ENCODE results near the gene AP3D1. TPM values are rescaled to one million over a fixed set of nuclear protein-coding genes. Genes with fewer than 3 reads are reported as not detected.

Gene AP3D1
- total RNA-seq, 1 donor from 2014 or later, result 46.0 TPM

DNA sequence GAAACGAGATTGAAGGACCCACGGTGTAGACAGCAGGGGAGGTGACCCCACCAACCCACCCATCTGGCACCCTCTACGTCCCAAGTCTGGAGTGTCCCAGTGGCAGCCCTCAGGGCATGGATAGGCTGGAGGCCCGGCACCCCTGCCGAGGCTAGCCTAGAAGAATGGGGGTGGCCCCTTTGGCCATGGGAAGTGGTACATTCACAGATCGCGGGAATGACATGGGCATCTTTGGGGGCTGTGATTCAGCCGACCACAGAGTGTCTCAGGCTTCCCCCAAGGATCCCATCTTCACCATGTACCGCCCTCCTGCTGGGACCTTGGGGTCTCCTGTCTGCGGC, 89.0 kb downstream of the AP3D1 start:
- DNase-seq (ENCODE audit: low spot score), result no peak

DNA sequence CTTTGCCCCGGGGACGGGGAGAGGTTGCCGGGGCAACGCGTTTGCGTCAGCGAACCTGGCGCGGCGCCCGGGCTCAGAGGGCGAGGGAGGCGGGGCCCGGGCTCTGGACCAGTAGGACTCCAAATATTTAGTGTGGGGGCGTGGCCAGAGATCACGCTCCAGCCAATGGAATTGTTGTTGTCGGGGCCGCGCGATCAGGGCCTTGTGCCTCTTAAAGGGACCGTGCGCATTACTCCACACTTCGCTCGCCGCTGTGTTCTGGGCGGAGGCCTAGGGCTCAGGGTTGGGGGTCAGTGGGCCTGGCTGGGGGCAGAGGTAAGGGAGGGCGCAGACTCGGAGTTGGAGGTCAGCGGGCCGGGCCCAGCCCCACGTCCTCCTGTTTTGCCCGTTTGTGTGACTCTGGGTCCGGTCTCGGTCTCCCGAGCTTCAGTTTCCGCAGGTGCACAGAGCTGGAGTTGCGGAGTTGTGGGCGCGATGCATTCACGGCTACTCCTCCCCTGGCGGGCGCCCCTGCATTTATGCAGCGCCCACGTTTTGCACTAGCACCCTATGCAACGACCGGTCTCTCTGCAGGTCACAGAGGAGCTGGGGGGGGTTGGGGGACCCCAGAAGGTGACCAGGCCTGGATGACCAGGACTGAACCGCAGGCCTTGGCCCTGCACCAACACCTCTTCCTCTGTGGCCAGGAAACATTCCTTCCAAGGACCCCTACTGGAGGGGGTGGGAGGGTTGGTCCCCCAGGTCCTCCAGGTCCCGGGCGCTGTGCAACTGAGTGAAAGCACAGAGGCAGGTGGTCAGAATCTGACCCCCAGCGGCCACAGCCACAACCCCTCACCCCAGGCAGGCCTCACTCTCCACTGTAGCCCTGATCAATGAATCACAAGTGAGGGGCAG, 89.6 kb downstream of the AP3D1 start:
- peak; percentile 99 for DNase-seq (ENCODE audit: low spot score)

DNA sequence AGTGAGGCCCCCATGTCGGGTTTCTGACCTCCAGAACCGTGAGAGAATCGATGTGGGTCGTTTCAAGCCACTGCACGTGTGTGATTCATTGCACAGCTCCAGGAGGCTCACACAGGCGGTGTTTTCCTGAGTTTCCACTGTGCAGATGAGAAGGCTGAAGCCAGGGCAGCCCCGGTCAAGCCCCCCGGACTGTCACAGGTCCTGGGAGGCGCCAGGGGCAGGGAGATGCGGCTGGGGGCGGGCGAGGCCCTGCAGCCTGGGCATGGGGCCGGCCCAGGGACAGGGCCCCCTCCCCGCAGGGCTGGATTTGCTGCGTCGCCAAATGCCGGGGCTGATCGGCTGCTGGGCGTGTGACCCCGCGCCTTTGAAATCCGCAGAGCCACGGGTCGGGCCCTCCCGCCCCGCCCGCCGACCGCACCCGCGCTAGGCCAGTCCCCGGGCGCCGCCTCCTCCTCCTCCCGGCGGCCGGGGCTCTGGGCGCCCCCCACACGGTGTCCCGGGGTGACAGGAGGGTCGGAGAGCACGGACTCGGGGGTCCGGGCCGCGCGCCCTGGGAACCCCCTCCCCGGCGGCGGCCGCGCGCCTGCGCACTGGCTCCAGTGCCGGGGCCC, 90.4 kb downstream of the AP3D1 start:
- DNase-seq (ENCODE audit: low spot score), result peak; percentile 88

DNA sequence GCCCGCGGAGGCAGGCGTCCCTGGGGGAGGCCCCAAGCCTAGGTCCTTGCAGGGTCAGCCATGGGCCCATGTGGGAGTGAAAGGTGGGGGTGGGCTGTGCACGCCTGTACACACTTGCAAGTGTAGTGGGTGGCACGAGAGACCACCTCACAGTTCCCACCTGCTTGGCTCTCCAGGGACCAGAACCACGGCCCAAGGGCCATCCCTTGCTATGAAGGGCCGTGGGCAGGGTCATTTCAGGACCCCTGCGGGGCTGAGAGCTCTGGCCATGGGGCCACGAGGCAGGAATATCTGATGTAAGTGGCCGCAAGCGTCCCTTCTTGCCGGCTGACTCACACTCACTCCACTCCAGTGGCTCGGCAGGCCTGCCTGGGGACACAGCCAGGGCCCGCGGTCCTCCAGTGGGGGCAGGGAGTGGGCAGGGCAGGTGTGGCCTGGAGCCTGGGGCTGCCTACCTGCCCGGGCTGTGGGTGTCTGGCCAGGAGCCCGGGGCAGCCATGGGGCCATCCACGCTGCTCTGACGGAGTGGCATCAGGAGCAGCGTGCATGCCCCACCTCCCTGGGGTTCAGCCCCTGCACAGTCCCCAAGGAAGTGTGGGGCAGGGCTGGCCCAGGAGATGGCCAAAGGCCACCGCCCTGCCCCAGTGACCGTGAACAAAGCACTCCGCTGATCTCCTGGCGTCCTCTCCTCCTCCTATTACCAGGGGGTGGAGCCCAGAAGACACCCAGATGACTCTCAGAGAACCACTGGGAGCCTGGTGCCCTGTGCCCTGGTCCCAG, 91.8 kb downstream of the AP3D1 start:
- DNase-seq (ENCODE audit: low spot score), result no peak

DNA sequence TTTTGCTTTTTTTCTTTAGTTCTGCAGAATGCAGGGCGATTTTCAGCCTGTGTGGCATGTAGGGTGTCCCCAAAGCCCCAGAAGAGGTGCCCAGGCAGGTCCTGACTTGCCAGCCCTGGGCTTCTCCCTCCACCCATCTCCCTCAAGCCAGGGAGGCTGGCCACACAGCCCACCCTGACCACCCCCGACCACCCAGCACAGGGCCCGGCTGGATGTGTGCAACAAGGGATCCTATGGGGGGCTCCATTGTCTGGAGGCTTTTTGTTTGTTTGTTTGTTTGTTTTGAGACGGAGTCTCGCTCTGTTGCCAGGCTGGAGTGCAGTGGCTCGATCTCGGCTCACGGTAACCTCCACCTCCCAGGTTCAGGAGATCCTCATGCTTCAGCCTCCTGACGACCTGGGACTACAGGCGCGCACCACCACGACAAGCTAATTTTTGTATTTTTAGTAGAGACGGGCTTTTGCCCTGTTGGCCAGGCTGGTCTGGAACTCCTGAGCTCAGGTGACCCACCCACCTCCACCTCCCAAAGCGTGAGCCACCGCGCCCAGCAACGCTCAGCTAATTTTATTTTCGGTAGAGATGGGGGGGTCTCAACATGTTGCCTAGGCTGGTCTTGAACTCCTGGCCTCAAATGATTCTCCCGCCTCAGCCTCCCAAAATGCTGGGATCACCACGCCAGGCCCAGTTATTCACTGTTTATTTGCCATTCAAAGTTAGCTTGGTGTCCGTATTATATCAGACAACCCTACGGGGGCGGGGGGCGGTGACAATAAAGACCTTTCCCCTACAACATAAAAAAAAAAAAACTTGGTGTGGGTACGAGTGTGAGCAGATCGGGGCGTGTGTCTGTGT, 92.6 kb downstream of the AP3D1 start:
- no peak for DNase-seq (ENCODE audit: low spot score)

DNA sequence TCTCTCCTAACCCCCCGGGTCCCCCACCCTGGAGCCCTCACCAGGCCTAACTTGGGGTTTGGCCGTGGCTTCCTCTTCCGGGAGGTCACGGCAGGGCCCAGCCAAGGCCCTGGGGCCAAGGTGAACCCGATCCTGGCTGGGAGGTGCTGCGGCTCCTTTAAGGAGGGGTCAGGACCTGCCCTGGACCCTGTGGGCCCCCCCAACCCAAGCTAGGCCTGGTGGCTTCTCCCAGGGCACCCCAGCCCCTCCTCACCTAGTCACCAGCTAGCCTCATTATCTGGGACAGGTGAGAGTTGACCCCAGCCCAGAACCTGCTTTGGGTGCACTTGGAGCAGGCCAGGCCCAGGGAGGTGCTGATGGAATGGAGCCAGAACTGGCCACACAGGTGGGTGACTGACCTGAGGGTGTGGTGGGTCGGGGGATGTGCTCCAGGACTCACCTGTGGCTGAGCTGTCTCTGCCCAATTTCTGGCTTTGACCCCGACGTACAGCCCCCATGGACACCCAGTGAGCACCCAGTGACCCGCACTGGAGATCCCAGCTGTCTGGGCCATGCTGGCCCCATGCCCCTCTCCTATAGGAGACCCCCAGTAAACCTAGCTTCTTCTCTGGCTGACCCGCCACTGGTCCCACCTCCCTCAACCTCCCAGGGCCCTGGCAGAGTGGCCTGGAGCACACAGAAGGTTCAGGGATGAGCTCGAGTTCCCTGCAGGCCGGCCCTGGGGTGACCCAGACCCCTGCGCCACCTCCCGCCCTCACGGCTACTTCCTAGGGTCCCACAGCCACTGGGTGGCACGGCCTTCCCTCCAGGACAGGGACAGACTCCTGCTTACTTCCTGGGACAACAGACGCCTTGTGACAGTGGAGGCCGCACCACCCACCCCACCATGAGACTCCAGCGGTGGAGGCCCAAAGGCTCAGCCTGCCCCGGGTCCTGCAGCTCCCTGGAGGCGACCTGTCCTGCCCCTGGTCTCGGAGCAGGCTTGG, 93.6 kb downstream of the AP3D1 start:
- DNase-seq (ENCODE audit: low spot score), result no peak

DNA sequence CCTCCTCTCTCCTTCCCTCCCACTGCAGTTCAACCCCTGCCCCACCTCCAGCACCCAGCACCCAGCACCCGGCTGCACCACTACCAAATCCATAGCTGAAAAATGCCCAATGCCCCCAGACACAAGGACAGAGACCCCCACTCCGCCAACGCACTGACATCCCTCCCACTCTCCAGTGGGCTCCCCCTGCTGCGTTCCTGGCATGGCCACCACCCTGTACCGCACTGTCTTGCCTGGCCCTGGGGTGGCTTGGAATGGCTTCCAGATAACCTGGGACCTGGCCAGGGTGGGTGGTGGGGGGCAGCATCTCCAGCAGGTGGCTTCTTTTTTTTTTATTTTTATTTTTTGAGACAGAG, 94.6 kb downstream of the AP3D1 start:
- no peak for DNase-seq (ENCODE audit: low spot score)

DNA sequence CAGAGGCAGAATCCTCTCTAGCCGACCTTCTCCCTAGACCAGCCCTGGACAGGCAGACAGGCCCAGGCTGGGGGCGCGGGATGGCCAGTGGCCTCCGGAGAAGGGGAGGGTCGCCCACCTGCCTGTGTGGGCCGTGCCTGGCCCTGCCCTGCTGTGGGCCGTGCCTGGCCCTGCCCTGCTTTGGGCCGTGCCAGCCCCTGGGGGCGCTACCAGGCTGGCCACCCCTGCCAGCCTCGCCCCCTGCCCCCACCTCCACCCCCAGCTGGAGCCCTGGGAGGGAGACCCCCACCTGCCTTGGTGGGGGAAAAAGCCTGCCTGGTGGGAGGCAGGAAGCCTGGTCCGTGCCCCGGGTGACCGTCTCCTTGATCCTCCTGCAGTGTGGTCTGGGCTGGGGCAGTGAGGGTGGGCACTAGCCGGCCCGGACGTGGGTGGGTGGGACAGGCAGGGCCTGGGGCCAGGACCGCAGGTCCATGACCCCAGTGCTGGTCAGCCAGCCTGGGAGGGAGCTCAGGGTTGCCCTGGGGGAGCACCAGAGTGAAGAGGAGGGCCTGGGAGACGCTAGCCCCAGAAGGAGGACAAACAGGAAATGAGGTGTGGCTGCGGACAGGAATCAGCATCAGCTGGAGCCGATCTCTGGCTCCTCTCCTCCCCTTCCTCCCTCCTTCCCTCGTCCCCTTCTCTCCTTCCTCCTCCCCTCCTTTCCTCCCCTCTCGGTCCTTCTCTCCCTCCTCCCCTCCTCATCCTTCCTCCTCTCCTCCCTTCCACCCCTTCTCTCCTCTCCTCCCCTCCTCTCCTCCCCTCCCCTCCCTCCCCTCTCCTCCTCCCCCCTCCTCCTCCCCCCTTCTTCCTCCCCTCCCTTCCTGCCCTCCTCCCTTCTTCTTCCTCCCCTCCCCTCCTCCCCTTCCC, 95.2 kb downstream of the AP3D1 start:
- peak; percentile 86 for DNase-seq (ENCODE audit: low spot score)

DNA sequence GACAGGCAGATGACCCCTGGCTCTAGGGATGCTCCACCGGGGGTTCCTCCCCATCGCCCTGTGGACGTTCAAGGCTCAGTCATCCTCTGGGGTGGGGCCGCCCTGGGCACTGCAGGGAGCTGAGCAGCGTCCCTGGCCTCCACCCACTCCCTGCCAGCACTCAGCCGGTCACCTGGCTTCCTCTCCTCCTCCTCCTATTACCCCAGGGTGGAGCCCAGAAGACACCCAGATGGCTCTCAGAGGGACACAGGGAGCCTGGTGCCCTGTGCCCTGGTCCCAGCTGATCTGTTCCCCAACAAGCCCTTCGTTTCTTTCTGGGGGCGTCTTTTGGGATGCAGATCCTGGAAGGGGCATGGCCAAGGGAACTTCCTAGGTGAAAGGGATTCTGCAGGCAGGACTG, 96.6 kb downstream of the AP3D1 start:
- no peak for DNase-seq (ENCODE audit: low spot score)

DNA sequence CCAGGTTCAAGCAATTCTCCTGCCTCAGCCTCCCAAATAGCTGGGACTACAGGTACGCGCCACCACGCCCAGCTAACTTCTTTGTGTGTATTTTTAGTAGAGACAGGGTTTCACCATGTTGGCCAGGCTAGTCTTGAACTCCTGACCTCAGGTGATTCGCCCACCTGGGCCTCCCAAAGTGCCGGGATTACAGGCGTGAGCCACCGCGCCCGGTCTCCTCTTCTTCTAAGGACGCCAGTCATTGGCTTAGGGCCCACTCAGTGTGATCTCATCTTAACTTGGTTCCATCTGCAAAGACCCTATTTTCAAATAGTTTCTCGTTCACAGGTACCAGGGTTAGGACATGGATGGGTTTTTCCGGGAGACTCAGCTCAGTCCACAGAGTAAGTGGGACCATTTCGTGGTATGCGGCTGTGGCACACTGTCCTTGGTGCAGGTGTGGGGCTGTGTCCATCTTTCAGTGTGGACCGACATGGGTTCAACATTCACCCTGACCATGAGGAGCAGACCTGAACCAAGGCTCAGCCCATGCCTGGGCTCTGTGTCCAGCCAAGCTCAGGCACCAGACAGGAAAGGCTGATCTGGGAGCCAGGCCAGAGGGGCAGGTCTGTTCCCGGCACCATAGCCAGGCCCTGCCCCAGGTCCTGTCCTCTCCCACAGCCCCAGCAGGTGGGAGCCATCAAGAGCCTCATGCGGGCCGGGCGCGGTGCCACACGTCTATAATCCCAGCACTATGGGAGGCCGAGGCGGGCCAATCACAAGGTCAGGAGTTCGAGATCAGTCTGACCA, 97.6 kb downstream of the AP3D1 start:
- no peak for DNase-seq (ENCODE audit: low spot score)

DNA sequence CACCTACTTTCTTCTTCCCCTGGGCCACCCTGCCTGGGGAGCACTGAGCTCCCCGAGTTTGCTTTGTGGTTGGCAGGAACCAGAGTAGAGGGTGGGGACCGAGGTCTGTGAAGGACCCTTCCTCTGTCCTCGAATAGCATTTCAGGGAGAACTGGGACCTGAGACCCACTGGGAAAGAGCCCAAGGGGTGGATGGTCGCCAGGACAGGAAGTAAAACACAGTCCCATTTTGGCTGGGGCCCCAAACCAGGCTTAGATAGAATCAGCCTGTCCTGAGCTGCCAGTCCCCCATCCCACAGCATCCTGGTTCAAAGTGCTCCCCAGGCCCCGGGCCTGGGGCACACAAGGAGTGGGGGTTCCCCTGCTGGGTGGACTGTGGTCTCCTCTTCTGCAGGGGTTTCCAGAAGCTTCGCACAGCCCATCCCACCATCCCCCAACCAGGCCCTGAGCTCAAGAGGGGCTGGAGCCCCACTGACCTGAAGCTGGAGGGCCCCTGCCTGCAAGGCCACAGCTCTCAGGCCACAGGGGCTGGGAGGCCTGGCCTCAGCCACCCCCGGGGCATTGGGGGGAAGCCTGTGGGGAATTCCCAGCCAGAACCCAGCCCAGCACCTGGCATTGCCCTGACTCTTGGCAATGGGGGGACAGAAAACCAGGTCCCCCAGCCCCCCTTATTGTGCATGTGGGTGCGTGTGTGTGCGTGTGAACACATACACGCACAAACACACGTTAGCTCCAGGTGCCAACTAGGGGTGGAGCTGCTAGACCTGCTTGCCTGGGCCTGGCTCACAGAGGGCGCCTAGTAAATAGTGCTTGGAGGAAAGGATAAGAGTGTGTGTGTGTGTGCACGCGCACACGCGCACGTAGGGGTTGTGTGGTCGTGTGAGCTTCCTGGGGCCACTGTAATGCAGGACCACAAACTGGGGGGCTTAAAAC, 99.3 kb downstream of the AP3D1 start:
- no peak for DNase-seq (ENCODE audit: low spot score)

DNA sequence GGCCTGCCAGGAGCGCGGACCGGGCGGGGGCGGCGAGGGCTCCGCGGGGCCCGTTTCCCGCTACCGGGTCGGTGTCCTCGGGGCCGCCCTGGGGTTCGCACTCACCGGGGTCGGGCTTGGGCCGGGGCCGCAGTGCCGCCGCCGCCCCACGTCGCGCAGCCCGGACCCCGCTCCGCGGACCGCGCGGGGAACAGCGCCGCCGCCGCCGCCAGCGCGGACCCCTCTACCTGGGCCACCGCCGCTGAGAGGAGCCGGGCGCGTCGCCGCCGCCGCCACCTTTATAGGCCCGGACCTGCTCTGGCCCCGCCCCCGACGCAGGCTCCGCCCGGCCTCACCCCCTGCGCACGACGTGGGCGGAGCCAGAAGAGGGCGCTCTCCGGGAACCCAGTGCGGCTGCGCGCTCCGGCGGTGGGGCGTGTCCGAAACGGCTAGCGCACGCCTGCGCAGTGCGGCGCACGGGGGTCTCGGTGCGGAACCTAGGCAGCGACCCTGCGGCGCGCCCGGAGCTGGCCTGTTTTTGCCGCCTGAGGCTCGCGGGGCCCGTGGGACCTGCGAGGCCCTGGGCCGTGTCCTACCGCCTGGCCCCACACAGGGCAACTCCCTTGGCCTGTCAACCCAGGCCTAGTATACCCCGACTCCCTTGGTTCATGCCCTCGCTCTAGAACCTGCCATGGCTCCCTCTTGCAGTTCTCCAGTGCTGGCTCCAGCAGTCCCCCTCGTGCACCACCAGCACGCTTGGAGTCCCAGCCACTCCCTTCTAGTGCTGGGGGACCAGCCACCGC, 100.2 kb downstream of the AP3D1 start, which contains the start of gene MKNK2:
TSS of gene MKNK2 (minus strand) at position 254 of the 782 bp plus-strand sequence. CDS start 393 bp downstream, outside the sequence.
- DNase-seq (ENCODE audit: low spot score), result peak; percentile 90

All from umbilical cord (tissue), 2 donors.